Measurements from ENCODE around the gene DDX31.

The DDX31 gene

GRCh38 chr9:132632413-132633129 is 37.2 kb downstream of the DDX31 start:
- no peak for DNase-seq (ENCODE audit: low read depth)

- DNase-seq (ENCODE audit: low read depth), result no peak
These were observed 38.1 kb downstream of the DDX31 start for GRCh38 chr9:132631685-132632084.

- no peak for DNase-seq (ENCODE audit: low read depth)
These were observed 38.5 kb downstream of the DDX31 start for GRCh38 chr9:132631280-132631679.

GRCh38 chr9:132630811-132631210 is 39.0 kb downstream of the DDX31 start:
- no peak for DNase-seq (ENCODE audit: low read depth)

GRCh38 chr9:132630116-132630515 is 39.7 kb downstream of the DDX31 start:
- DNase-seq (ENCODE audit: low read depth), result no peak

GRCh38 chr9:132628746-132629145 is 41.0 kb downstream of the DDX31 start:
- DNase-seq (ENCODE audit: low read depth), result no peak

- DNase-seq (ENCODE audit: low read depth), result no peak
These were observed 42.2 kb downstream of the DDX31 start for GRCh38 chr9:132627594-132627993.

GRCh38 chr9:132627106-132627505 is 42.7 kb downstream of the DDX31 start:
- DNase-seq (ENCODE audit: low read depth), result no peak

GRCh38 chr9:132626285-132626684 is 43.5 kb downstream of the DDX31 start:
- no peak for DNase-seq (ENCODE audit: low read depth)

- DNase-seq (ENCODE audit: low read depth), result no peak
These were observed 47.6 kb downstream of the DDX31 start for GRCh38 chr9:132622159-132622558.

- DNase-seq (ENCODE audit: low read depth), result no peak
These were observed 53.1 kb downstream of the DDX31 start for GRCh38 chr9:132616725-132617124.

GRCh38 chr9:132615774-132616173 is 54.0 kb downstream of the DDX31 start:
- no peak for DNase-seq (ENCODE audit: low read depth)

GRCh38 chr9:132614324-132614723 is 55.5 kb downstream of the DDX31 start:
- DNase-seq (ENCODE audit: low read depth), result no peak

- no peak for DNase-seq (ENCODE audit: low read depth)
These were observed 59.1 kb downstream of the DDX31 start for GRCh38 chr9:132610661-132611060.

GRCh38 chr9:132609829-132610228 is 60.0 kb downstream of the DDX31 start:
- no peak for DNase-seq (ENCODE audit: low read depth)

- no peak for DNase-seq (ENCODE audit: low read depth)
These were observed 60.6 kb downstream of the DDX31 start for GRCh38 chr9:132609184-132609583.

GRCh38 chr9:132606066-132606465 is 63.7 kb downstream of the DDX31 start:
- no peak for DNase-seq (ENCODE audit: low read depth)

- DNase-seq (ENCODE audit: low read depth), result no peak
These were observed 64.4 kb downstream of the DDX31 start for GRCh38 chr9:132605387-132605786.

- no peak for DNase-seq (ENCODE audit: low read depth)
These were observed 67.6 kb downstream of the DDX31 start for GRCh38 chr9:132602207-132602606.

- no peak for DNase-seq (ENCODE audit: low read depth)
These were observed 69.3 kb downstream of the DDX31 start for GRCh38 chr9:132600326-132600984.

GRCh38 chr9:132597073-132597775 is 72.6 kb downstream of the DDX31 start:
- no peak for DNase-seq (ENCODE audit: low read depth)

- DNase-seq (ENCODE audit: low read depth), result no peak
These were observed 73.6 kb downstream of the DDX31 start for GRCh38 chr9:132596200-132596599.

GRCh38 chr9:132595319-132595718 is 74.5 kb downstream of the DDX31 start:
- no peak for DNase-seq (ENCODE audit: low read depth)
